ENCODE results near the gene MAML2. TPM values are rescaled to one million over a fixed set of nuclear protein-coding genes. Genes with fewer than 3 reads are reported as not detected.

Gene MAML2
- total RNA-seq, 1 donor = 20.1 TPM

GRCh38 chr11:96075532-96075959, 267.4 kb downstream of the MAML2 start:
- no peak overlapping the region for H3K4me3 ChIP-seq (ENCODE audit: low read depth, low read length)
- no peak for TF ChIP-seq CTCF (IDR thresholded peaks at IDR 0.05; ENCODE audit: insufficient read depth, low read length)
- no peak for DNase-seq (ENCODE audit: low read depth)

- TF ChIP-seq CTCF (IDR thresholded peaks at IDR 0.05; ENCODE audit: insufficient read depth, low read length) = no peak
- H3K4me3 ChIP-seq (ENCODE audit: low read depth, low read length) = no peak overlapping the region
- no peak for DNase-seq (ENCODE audit: low read depth)
These were observed 268.3 kb downstream of the MAML2 start for GRCh38 chr11:96074551-96075310.

DNA sequence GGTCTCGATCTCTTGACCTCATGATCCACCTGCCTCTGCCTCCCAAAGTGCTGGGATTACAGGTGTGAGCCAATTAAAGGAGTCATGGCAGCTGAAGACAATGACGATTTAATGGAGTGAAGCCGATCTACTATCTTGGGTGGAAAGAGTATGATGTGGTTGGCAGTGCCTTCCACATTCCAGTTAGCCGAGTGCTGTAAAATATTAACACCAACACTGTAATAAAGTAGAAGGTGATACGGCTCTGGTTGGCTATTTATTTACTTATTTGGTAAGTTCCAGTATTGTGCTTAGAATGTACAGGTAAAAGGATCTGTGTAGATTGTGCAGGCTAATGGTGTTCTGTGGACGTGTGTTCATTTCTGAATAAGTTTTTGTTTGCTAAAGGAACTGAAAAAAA, 269.5 kb downstream of the MAML2 start:
- H3K4me3 ChIP-seq (ENCODE audit: low read depth, low read length) = no peak overlapping the region
- no peak for DNase-seq (ENCODE audit: low read depth)
- TF ChIP-seq CTCF (IDR thresholded peaks at IDR 0.05; ENCODE audit: insufficient read depth, low read length) = no peak

- H3K4me3 ChIP-seq (ENCODE audit: low read depth, low read length) = no peak overlapping the region
- TF ChIP-seq CTCF (IDR thresholded peaks at IDR 0.05; ENCODE audit: insufficient read depth, low read length) = no peak
- peak; percentile 53 for DNase-seq (ENCODE audit: low read depth)
These were observed 270.4 kb downstream of the MAML2 start for GRCh38 chr11:96072592-96072991.

DNA sequence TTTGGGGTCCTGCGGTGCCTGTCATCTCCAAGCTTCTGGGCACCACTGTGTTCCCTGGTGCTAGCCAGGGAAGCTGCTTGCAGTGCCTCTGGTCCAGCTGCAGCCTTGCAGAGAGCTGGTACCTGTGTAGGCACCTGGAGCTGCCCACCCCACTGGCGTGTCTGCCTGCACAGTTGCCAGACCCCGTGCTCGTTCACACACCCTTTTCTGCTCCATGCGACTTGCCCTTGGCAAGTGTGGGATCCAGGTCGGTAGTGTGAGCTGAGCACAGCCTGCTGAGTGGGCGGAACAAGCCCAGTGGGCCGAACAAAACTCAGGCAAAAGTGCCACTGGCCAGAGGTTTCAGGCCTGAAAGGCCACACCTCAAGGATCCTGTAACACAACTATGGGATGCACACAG, 272.5 kb downstream of the MAML2 start:
- DNase-seq (ENCODE audit: low read depth) = no peak
- no peak for TF ChIP-seq CTCF (IDR thresholded peaks at IDR 0.05; ENCODE audit: insufficient read depth, low read length)
- H3K4me3 ChIP-seq (ENCODE audit: low read depth, low read length) = no peak overlapping the region

DNA sequence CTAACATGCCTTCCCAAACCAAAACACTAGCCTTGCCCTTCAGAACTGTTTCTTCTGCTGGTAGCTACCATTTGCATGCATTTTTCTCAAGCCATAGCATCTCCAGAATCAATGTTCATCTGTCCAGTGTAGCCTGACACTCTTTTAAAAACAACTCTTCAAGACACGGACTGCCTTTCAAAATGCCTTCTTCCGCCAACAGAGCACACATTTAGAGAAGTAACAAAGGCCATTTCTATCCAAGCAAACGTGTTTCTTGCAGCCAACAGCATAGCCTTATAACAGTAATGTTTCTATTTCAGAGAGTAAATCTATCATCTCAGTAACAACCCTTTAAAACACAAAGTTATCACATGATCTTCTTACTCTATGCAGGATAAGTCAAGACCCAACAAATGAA, 275.8 kb downstream of the MAML2 start:
- DNase-seq (ENCODE audit: low read depth) = no peak
- TF ChIP-seq CTCF (IDR thresholded peaks at IDR 0.05; ENCODE audit: insufficient read depth, low read length) = no peak

DNA sequence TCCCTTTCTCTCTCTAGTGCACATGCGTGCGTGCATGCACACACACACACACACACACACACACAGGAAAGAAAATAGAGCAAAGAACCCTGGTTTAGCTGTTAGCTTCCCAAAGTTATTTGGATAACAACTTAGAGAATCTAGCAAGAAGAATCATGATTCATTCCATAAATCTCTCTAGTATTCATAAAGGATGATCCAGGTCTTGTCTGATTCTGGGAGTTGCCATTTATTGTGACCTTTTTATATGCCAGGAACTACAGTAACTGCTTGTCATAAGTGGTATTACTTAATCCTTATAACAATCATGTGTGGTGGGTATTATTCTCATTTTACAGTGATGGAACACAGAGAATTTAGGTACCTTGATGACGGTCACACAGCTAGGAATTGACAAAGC, 277.6 kb downstream of the MAML2 start:
- H3K4me3 ChIP-seq (ENCODE audit: low read depth, low read length) = no peak overlapping the region
- no peak for TF ChIP-seq CTCF (IDR thresholded peaks at IDR 0.05; ENCODE audit: insufficient read depth, low read length)
- DNase-seq (ENCODE audit: low read depth) = no peak

More for the DNA sequence above, 275.8 kb downstream of the MAML2 start:
- no peak overlapping the region for H3K4me3 ChIP-seq (ENCODE audit: low read depth, low read length)

All from fibroblast of the aortic adventitia (primary cell).